Nephron progenitor cell (in vitro differentiated cells): ENCODE measurements around the gene EXPH5.

Source experiments
- DNase-seq: peaks from one replicate; pipeline ENCODE4 v3.0.0; 2021
- H3K27ac Mint-ChIP-seq: 2 replicates; pipeline ENCODE4 v1.8.0; 2021; ENCODE audit warnings: mild to moderate bottlenecking, moderate library complexity, mixed read lengths
- H3K27me3 Mint-ChIP-seq: 2 replicates; pipeline ENCODE4 v1.8.0; 2021; ENCODE audit warnings: mild to moderate bottlenecking, low read depth, mixed read lengths; ENCODE audit not compliant: poor library complexity
- H3K36me3 Mint-ChIP-seq: 2 replicates; pipeline ENCODE4 v1.8.0; 2021; ENCODE audit warnings: low read depth, mixed read lengths
- H3K4me1 Mint-ChIP-seq: 2 replicates; pipeline ENCODE4 v1.8.0; 2021; ENCODE audit warnings: mixed read lengths
- H3K4me3 Mint-ChIP-seq: 2 replicates; pipeline ENCODE4 v1.8.0; 2021; ENCODE audit warnings: mild to moderate bottlenecking, moderate library complexity, mixed read lengths
- H3K9me3 Mint-ChIP-seq: 2 replicates; pipeline ENCODE4 v1.8.0; 2021; ENCODE audit warnings: mild to moderate bottlenecking, moderate library complexity, mixed read lengths
- TF ChIP-seq, protein P1 (sequence below): fragments of 200-600 bp; sonication (generic); IDR thresholded peaks from 2 replicates; pipeline ENCODE4 v1.5.0; 2021; ENCODE audit warnings: antibody characterized with exemption

Gene EXPH5

DNA sequence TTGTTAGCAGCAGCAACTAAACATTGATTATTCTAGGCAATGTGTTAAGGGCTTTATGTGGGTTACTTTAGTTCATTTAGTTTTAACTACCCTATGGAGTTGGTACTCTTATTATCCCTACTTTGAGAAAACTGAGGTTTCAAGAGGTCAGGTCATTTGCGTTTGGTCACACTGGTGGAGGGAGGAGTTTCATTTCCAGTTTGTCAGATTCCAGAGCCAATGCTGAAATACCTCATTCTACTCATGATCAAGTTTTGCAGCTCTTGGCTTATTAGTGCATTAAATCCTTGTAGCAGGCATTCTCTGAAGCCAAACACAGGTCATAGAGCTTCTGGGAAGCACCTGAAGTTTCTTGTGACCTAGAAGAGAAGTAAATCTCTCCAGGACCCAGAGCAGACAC is 71.2 kb downstream of the EXPH5 start:
- H3K9me3 Mint-ChIP-seq: no peaks in the 10 kb centered on the region
- peaks cover 36% of the 10 kb centered on the region for H3K36me3 Mint-ChIP-seq
- no peak for DNase-seq
- no peaks in the 10 kb centered on the region for H3K27me3 Mint-ChIP-seq
- H3K27ac Mint-ChIP-seq: no peak overlapping the region
- no peak overlapping the region for H3K4me3 Mint-ChIP-seq
- TF ChIP-seq, protein P1, sequence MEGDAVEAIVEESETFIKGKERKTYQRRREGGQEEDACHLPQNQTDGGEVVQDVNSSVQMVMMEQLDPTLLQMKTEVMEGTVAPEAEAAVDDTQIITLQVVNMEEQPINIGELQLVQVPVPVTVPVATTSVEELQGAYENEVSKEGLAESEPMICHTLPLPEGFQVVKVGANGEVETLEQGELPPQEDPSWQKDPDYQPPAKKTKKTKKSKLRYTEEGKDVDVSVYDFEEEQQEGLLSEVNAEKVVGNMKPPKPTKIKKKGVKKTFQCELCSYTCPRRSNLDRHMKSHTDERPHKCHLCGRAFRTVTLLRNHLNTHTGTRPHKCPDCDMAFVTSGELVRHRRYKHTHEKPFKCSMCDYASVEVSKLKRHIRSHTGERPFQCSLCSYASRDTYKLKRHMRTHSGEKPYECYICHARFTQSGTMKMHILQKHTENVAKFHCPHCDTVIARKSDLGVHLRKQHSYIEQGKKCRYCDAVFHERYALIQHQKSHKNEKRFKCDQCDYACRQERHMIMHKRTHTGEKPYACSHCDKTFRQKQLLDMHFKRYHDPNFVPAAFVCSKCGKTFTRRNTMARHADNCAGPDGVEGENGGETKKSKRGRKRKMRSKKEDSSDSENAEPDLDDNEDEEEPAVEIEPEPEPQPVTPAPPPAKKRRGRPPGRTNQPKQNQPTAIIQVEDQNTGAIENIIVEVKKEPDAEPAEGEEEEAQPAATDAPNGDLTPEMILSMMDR: no peak
- peaks cover 4% of the 10 kb centered on the region for H3K4me1 Mint-ChIP-seq

DNA sequence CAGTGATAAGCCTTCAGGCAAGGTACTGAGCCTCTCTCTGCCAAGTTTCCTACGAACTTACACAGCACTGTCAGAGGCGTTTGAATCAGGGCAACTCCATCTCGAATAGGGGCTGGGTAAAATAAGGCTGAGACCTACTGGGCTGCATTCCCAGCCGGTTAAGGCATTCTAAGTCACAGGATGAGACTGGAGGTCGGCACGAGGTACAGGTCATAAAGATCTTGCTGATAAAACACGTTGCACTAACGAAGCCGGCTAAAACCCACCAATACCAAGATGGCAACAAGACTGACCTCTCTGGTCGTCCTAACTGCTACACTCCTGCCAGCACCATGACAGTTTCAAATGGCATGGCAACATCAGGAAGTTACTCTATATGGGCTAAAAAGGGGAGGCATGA is 75.0 kb downstream of the EXPH5 start:
- no peak overlapping the region for H3K4me3 Mint-ChIP-seq
- TF ChIP-seq, protein P1: no peak
- DNase-seq: no peak
- peaks cover 4% of the 10 kb centered on the region for H3K4me1 Mint-ChIP-seq
- H3K36me3 Mint-ChIP-seq: peaks cover 38% of the 10 kb centered on the region
- peak overlapping the region; percentile 20 for H3K27ac Mint-ChIP-seq
- no peaks in the 10 kb centered on the region for H3K27me3 Mint-ChIP-seq
- H3K9me3 Mint-ChIP-seq: peaks cover 4% of the 10 kb centered on the region

DNA sequence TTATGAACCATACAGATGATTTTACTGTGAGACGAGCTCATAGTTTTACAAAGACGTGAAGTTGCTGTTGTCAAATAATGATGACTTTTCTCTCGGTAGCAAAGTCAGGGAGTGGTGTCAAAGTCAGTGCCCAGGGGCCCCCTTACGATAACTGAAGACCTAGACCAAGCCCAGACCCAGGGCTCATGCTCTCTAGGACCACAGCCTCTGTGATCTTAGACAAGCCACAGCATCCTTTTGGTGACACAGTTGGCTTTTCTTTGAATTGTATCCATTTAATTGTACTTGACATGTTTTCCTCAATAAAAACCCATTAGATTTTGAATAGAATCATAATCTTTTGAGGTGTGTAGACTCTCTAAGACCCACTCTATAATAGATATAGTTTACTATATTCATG is 77.4 kb downstream of the EXPH5 start:
- Mint-ChIP-seq H3K36me3 (peaks cover 61% of the 10 kb centered on the region), H3K9me3 (peaks cover 13% of the 10 kb centered on the region), H3K4me3 (no peak overlapping the region), H3K27me3 (no peaks in the 10 kb centered on the region), H3K27ac (no peak overlapping the region), H3K4me1 (no peaks in the 10 kb centered on the region)
- TF ChIP-seq, protein P1: no peak
- DNase-seq: no peak

DNA sequence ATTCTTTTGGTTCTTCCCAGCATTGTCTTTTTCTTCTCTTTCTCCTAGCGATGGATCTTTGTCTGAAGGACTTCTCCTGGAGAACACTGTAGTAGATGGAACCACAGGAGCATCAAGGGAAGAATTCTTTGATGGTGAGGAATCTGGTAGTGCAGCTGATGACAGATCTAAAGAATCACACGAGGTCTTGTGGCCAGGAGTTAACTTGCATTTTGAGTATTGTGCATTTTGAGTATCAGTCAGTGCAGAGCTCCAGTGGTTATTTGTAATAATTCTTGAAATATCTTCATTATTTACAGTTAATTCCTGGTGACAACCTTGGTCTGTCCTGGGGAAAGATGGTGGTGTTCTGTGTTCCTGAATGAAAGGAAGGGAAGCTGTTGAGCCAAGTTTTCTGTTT is 80.9 kb downstream of the EXPH5 start:
- Mint-ChIP-seq H3K4me1 (no peaks in the 10 kb centered on the region), H3K27me3 (peaks cover 2% of the 10 kb centered on the region), H3K9me3 (peaks cover 22% of the 10 kb centered on the region), H3K4me3 (no peak overlapping the region), H3K27ac (no peak overlapping the region), H3K36me3 (peaks cover 64% of the 10 kb centered on the region)
- TF ChIP-seq, protein P1: no peak
- no peak for DNase-seq

DNA sequence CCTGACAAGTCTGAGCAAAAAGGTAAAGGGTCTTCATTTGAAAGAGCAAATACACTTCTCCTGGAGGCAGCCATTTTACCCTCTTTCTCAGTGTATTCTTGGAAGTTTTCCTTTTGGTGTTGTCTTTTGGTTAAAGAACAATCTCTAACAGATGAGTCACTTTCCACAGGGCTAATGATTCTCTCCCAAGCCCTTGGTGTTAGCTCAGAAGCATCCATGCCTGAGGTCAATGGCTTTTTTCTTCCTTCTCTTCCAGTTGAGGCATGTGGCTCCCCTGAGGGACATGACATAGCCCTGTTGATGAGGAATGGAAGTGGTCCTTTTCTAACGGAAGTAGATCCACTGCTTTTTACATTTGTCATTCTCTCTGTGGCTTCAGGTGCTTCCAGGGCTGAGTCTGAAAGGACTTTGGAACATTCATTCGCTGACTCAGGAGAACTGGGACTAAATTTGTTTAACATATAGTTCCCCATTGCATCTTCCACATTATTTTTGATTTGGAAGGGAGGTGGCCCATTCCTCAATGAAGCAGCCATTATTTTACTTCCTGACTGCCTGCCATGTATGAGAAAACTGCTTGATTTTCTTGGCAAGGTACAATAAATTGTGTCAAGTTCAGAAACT is 81.6 kb downstream of the EXPH5 start:
- TF ChIP-seq, protein P1: no peak
- DNase-seq: no peak
- H3K27me3 Mint-ChIP-seq: peaks cover 2% of the 10 kb centered on the region
- peaks cover 22% of the 10 kb centered on the region for H3K9me3 Mint-ChIP-seq
- H3K36me3 Mint-ChIP-seq: peaks cover 64% of the 10 kb centered on the region
- H3K4me3 Mint-ChIP-seq: no peak overlapping the region
- no peaks in the 10 kb centered on the region for H3K4me1 Mint-ChIP-seq
- H3K27ac Mint-ChIP-seq: no peak overlapping the region
